ENCODE data around the gene PKP3.
"Not testable (repeated sequence)": the region's sequence is repeated elsewhere in the genome, so short reads cannot be mapped to it uniquely, and the experiment has no call there.

The PKP3 gene

DNA sequence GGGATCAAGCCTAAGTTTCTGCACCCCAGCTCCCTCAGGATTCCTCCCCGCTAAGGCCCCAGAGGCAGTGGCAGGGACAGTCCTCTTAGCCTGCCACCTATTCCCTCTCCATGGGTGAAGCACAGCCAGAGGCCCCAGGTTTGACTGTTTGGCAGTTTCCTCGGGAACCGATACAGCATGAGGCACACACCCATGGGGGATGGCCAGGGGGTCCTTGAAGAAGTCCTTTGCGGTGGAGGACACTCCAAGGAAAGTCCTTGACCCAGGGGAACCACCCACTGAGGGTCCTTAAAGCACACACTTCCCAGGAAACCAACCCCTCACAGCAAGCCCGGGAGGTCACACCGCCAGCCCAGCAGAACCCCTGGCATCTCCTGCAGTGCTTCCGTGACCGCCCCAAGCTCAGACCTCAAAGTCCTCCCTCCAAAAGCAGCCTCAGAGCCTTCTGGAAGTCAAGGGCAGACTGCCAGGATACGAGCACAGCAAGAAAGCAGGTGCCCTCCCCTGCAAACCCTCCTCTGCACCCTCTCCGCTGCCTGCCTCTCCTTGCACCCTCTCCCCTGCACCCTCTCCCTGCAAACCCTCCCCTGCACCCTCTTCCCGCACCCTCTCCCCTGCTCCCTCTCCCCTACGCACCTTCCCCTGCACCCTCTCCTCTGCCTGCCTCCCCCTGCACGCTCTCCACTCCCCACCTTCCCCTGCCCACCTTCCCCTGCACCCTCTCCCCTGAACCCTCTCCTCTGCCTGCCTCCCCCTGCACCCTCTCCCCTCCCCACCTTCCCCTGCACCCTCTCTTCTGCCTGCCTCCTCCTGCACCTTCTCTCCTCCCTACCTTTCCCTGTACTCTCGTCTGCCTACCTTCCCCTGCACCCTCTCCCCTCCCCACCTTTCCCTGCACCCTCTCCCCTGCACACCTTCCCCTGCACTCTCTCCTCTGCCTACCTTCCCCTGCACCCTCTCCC is 19.4 kb downstream of the PKP3 start:
- DNase-seq, result no peak

- DNase-seq, result no peak
Measured at GRCh38 chr11:414318-414857, 20.4 kb downstream of the PKP3 start.

DNA sequence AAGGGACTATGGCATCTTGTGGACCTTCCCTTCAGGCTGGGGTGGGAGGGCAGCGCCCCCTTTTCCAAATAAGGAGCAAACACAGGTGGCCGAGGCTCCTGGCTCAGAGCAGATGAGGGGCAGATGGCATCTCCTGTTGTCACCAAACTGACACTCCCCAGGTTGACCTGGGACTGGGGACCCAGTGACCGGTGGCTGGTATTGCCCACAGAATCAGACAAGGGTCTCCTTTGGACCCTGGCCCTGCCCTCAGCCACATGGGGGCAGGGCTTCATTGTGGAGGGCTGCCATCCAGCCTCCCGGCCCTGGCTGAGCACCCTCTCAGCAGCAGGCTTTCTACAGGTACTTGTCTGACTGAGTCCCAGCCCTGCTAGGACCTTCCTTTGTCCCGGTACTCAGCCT is 21.6 kb downstream of the PKP3 start:
- no peak for DNase-seq

DNA sequence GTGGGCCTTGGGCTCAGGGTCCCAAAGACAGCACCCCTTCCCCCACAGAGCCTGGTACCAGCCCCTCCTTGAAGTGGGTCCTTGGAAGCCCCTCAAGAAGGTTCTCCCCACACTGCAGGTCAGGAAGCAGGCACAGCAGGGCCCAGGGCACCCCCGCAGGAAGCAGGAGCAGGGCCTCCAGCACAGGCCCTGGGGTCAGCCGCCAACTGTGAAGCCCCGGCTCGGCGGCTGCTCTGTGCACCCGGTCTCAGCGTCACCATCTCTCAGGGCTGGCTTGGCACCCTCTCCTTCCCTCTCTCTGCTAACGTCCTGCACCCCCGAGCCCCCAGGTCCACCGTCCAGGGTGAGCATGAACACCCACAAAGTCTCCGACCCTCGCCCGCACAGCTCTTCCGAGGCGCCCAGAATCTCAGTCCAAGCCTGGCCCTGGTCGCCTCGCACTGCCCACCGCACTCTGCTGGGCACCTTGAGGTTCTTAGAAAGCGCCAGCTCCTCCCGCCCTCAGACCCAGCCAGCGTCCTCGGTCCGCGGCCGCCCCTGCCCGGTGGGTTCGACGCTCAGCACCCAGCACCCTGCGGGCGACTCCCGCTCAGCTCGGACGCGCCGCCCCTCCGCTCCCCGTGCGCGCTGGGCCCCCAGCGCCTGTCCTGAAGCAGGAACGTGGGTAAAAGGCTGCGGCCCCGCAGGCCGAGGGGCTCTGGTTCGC is 22.2 kb downstream of the PKP3 start:
- DNase-seq, result no peak

DNA sequence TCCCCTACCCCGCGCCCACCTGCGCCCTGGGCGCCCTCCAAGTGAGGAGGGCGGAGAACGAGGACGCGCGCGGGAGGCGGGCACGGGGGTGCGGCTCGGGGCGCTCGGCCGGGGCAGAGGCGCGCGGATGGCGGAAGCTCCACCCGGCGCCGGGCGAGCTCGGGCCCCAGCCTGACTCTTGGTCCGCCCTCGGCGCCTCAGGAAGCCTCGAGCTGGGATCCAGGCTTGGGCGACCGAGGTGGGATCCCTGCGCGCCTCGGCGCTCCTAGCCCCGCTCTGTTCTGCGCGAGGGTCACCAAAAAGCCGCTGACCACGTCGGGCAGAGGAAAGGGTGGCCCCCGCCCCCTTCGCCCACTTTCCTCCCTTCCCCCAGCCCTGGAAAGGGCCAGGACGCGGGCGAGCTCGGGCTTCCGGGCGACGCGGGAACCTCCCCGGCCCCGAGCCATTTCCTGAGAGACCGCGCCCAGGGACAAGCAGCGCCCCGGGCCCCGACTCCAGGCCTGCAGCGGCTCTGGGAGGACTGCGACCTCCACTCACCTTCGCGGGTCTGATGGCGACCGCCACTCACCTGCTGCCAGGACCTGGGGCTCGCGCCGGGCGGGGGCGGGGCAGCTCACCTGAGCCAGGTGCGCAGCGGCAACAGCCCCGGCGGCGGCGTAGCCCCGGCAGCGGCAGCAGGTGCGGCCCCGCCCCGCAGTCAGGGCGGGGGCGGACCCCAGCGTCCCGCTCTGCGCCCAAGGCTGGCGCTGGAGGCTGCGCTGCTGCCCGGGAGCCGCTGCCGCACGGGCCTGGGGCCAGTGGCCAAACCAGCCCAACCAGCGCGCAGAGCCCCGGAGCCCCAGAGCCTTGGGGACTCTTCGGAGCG is 23.0 kb downstream of the PKP3 start:
- no peak for DNase-seq

- DNase-seq, result no peak
Measured at GRCh38 chr11:417652-418342, 23.8 kb downstream of the PKP3 start.

GRCh38 chr11:418343-419247 is 24.6 kb downstream of the PKP3 start:
- DNase-seq, result no peak

DNA sequence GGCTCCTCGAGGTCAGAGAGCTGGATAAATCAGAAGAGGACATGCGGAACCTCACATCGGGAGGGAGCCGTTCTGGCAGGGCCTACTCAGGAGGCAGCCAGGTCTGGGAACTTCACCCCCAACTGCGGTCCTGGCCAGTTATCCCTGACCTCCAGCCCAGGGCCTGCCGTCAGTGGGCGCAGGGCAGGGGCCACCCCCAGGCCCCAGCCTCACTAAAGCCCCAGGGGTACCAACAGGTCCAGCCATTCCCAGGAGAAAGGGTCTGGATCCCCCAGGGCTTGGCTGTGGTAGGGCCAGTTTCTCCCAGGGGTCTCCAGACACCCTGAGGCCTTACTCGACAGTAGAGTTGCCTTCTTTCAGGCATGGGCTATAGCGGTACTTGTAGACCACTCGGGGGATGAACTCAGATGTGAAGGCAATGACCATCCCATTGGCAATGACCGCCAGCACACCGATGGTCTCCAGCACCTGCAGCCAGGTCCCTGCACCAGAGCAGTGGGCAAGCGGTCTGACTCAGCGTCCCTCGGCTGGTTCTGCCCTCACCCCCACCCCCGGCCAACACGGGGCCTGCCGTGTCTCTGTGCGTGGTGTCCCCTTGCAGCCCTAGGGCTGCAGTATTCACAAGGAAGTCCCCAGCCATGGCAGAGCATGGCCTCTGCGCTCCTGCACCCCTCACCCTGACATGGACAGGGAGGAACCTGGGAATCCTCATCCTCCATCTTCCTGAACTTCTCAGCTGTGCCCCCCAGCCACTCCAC is 25.4 kb downstream of the PKP3 start:
- DNase-seq, result no peak

DNA sequence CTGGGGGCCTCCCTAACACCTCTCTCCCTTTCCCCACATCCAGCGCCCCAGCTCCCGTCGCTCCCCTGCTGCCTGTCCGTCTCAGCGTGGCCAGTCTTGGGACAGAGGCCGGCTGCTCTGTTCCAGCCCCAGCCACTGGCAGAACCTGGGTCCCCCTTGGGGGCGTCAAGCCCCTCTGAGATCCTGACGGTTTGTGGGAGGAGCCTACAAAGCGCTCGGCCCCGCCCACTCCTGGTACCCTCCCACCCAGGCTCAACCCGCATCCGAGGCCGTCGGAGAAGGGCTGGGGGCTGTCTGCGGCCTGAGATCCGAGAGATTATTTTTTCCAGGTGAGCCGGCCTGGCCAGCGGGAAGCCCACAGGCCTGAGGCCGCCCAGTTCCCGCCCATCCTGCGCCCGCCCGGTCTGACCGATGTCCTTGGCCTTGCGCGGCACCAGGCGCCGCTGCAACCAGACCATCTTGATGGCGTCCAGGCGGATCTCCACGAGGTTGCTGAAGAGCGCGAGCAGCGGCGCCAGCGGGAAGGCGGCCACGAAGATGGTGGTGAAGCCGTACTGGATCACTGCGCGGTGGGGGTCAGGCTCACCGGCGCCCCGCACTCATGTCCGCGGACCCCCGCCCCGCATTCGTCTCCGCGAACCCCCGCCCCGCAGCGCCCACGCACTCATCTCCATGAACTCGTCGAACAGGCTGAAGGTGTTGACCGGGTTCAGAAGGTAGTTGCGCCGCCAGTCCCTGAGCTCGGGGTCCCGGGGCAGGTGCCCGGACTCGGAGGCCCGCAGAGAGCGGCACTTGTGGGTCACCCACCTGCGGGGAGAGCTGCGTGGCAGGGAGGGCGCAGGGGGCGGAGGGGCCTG is 26.3 kb downstream of the PKP3 start:
- DNase-seq, result no peak

GRCh38 chr11:420911-421321 is 26.9 kb downstream of the PKP3 start:
- DNase-seq, result no peak

GRCh38 chr11:422249-422656 is 28.2 kb downstream of the PKP3 start:
- no peak for DNase-seq

DNA sequence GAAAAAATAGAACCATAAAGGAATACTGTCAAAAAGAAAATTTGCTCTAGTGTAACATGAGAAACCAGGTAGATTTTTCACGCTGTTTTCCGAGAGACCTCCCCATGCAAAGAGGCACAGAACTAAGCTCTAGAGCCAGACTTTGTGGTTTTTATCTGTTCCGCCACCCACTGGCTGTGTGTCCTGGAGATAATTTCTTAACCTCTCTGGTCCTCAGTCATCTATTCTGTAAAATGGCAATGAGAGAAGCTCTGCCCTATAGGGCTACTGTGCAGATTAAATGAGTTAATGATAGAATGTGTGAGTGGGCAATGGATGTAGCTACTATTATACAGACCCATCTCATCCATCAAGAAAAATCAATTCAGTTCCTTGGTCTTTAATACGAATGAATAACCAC is 30.2 kb downstream of the PKP3 start:
- no peak for DNase-seq

GRCh38 chr11:424766-425165 is 30.8 kb downstream of the PKP3 start:
- DNase-seq, result not testable (repeated sequence)

GRCh38 chr11:425301-425700 is 31.3 kb downstream of the PKP3 start:
- no peak for DNase-seq

DNA sequence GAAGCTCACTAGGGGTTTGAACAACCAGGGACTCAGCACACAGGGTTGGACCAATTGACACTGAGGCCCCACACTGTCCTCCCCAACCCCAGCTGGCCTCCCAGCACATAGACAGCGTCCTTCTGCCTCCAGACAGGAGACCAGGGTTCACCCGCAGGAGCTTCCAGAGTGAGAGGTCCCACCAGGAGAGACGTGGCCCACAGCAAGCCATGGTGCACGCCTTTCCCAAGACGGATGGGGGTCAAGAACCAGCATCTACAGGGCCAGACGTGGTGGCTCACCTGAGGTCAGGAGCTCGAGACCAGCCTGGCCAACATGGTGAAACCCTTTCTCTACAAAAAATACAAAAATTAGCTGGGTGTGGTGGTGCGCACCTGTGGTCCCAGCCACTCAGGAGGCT is 32.8 kb downstream of the PKP3 start:
- no peak for DNase-seq

DNA sequence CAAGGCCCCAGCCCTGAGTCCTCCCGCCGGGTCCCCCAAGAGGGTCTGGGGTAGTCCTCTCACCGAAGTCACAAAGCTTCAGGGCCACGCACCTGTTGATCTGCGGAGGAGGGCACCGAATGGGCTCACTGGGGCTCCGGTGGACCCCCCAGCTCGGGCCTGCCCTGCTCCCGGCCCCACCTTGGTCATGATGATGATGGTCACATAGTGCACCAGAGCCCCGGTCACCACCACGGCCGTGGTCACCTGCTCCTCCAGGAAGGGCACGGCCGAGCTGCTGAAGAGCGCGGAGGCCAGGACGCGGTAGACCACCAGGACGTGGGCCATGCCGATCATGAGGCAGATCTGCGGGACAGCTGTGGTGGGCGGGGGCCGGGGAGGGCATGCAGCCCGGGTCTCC is 34.3 kb downstream of the PKP3 start:
- DNase-seq, result no peak

GRCh38 chr11:429391-429790 is 35.4 kb downstream of the PKP3 start:
- no peak for DNase-seq

GRCh38 chr11:429931-430456 is 36.0 kb downstream of the PKP3 start:
- DNase-seq, result no peak

GRCh38 chr11:431921-432320 is 37.9 kb downstream of the PKP3 start:
- no peak for DNase-seq

Measured in right forelimb (tissue), 1 donor.